Body of pancreas (tissue), 4 donors: ENCODE results near the gene IGSF6. TPM values are rescaled to one million over a fixed set of nuclear protein-coding genes. Genes with fewer than 3 reads are reported as not detected.
A peak's percentile ranks its signal among the peaks of the same experiment; 100 is the strongest.
"Not testable (repeated sequence)": the region's sequence is repeated elsewhere in the genome, so short reads cannot be mapped to it uniquely, and the experiment has no call there.

Experiments used
- ATAC-seq: fragments of 150-250 bp; one replicate; pipeline ENCODE4 v1.9.1; 2016
- DNase-seq, 4 donors: peaks; one replicate each; pipeline ENCODE4 v3.0.0-alpha.2; 2019
- H3K27ac ChIP-seq, 4 donors: fragments of 200-600 bp; sonication (generic); 1 replicate in 3 of 4; 2 replicates in 1 of 4; pipeline versions ENCODE4 v1.5.1 to v1.6.1; 2016 to 2019; ENCODE audit warnings: mild to moderate bottlenecking in 1 of 4, mixed read lengths in 1 of 4, moderate library complexity in 1 of 4
- H3K27me3 ChIP-seq, 2 donors: fragments of 200-600 bp; sonication (generic); one replicate each; pipeline ENCODE4 v1.6.0; 2016; ENCODE audit warnings: mild to moderate bottlenecking in 1 of 2
- H3K36me3 ChIP-seq, 2 donors: fragments of 200-600 bp; sonication (generic); replicated peaks in 1 of 2; 2 replicates each; pipeline ENCODE4 v1.5.1; 2016; ENCODE audit warnings: low read depth in 2 of 2; ENCODE audit not compliant: insufficient read depth in 1 of 2
- H3K4me1 ChIP-seq: fragments of 200-600 bp; sonication (generic); one replicate; pipeline ENCODE4 v1.6.0; 2016
- H3K4me3 ChIP-seq, 2 donors: fragments of 200-600 bp; sonication (generic); 1 replicate in 1 of 2; 2 replicates in 1 of 2; pipeline ENCODE4 v1.5.1; 2016 to 2019
- H3K9me3 ChIP-seq, 3 donors: fragments of 200-600 bp; sonication (generic); 1 replicate in 2 of 3; 2 replicates in 1 of 3; pipeline ENCODE4 v1.5.1; 2016
- CTCF ChIP-seq, 7 experiments: fragments of 450-650 bp in 4 of 7; fragments of 200-600 bp in 3 of 7; sonication (generic) in 3 of 7; IDR thresholded peaks; one replicate each; pipeline ENCODE4 v1.5.1; 2016 to 2019; ENCODE audit warnings: antibody characterized with exemption in 7 of 7
- POLR2A ChIP-seq, 3 donors: fragments of 450-650 bp; IDR thresholded peaks; one replicate each; pipeline ENCODE4 v1.6.1; 2016; ENCODE audit warnings: antibody characterized with exemption in 3 of 3, mild to moderate bottlenecking in 2 of 3
- WGBS, 2 donors: methylation state at CpG; one replicate each; pipeline ENCODE4 v1.1.5; 2017; 5-methylcytosine and 5-hydroxymethylcytosine counted together
- intact Hi-C: fragments of 100-400 bp; cut with DNase I; formaldehyde crosslinking; loops from one replicate; pipeline ENCODE4 v1.15.1; 2023
- total RNA-seq, 2 donors: library from RNA; depleted of rRNA; stranded (reverse); fragments of >200 nt; gene quantifications; one replicate each; pipeline ENCODE4 v1.1.0, GENCODE V29; 2016

IGSF6 gene
- total RNA-seq, 2 donors from 2014 or later: 1.3 TPM; not detected in 1

- no peak for DNase-seq
- intact Hi-C loops: no loop called here
- 51 to 57% methylated on average over 4 of the region's 4 CpGs for WGBS, 2 donors
- no peaks in the 10 kb centered on the region for H3K36me3 ChIP-seq
- no peaks in the 10 kb centered on the region for H3K27me3 ChIP-seq
- TF ChIP-seq POLR2A (IDR thresholded peaks at IDR 0.05): no peak
- no peak for TF ChIP-seq CTCF (IDR thresholded peaks at IDR 0.05)
- no peaks in the 10 kb centered on the region for H3K4me1 ChIP-seq
- H3K4me3 ChIP-seq: no peak overlapping the region
- no peak overlapping the region for H3K27ac ChIP-seq
- H3K9me3 ChIP-seq: no peaks in the 10 kb centered on the region
- no peak for ATAC-seq
These were observed 36.7 kb upstream of the IGSF6 start for GRCh38 chr16:21689107-21689506.

GRCh38 chr16:21685034-21685455, 32.6 kb upstream of the IGSF6 start:
- TF ChIP-seq CTCF (IDR thresholded peaks at IDR 0.05): no peak
- TF ChIP-seq POLR2A (IDR thresholded peaks at IDR 0.05): no peak
- WGBS, 2 donors: 42 to 65% methylated on average over 8 to 14 of the region's 14 CpGs
- no peak for DNase-seq
- H3K36me3 ChIP-seq: no peaks in the 10 kb centered on the region
- intact Hi-C loops: no loop called here
- no peaks in the 10 kb centered on the region for H3K27me3 ChIP-seq
- H3K4me3 ChIP-seq: no peak overlapping the region
- H3K27ac ChIP-seq: no peak overlapping the region
- no peaks in the 10 kb centered on the region for H3K9me3 ChIP-seq
- ATAC-seq: no peak
- no peaks in the 10 kb centered on the region for H3K4me1 ChIP-seq

- no peak for ATAC-seq
- peak in 3 of 4 donors; percentile 11 to 20 (median 18) for DNase-seq
- intact Hi-C loops: no loop called here
These were observed 31.8 kb upstream of the IGSF6 start for GRCh38 chr16:21684199-21684598.

GRCh38 chr16:21683184-21683583, 30.8 kb upstream of the IGSF6 start:
- intact Hi-C loops: no loop called here
- 62 to 78% methylated on average over 3 of the region's 3 CpGs for WGBS, 2 donors

More at GRCh38 chr16:21684199-21684598, 31.8 kb upstream of the IGSF6 start:
- Histone ChIP-seq H3K4me1 (no peaks in the 10 kb centered on the region), H3K36me3 (no peaks in the 10 kb centered on the region), H3K27me3 (no peaks in the 10 kb centered on the region), H3K9me3 (no peaks in the 10 kb centered on the region), H3K27ac (no peak overlapping the region), H3K4me3 (no peak overlapping the region)
- TF ChIP-seq POLR2A (IDR thresholded peaks at IDR 0.05) (no peak), CTCF (IDR thresholded peaks at IDR 0.05) (peak in 1 of 7 experiments; percentile 15)
- WGBS, 2 donors: 23 to 39% methylated on average over 4 to 6 of the region's 6 CpGs

GRCh38 chr16:21680714-21681113, 28.3 kb upstream of the IGSF6 start:
- ATAC-seq, intact Hi-C loops, H3K4me3 ChIP-seq, DNase-seq, H3K4me1 ChIP-seq, H3K9me3 ChIP-seq, H3K27ac ChIP-seq, H3K27me3 ChIP-seq, H3K36me3 ChIP-seq: not testable (repeated sequence)
- WGBS, 2 donors: 78 to 82% methylated on average over 5 of the region's 5 CpGs

More at GRCh38 chr16:21683184-21683583, 30.8 kb upstream of the IGSF6 start:
- ATAC-seq (no peak), DNase-seq (no peak)
- H3K36me3 ChIP-seq: no peaks in the 10 kb centered on the region
- H3K4me3 ChIP-seq: no peak overlapping the region
- H3K4me1 ChIP-seq: no peaks in the 10 kb centered on the region
- H3K9me3 ChIP-seq: no peaks in the 10 kb centered on the region
- no peak overlapping the region for H3K27ac ChIP-seq
- TF ChIP-seq POLR2A (IDR thresholded peaks at IDR 0.05): no peak
- TF ChIP-seq CTCF (IDR thresholded peaks at IDR 0.05): no peak
- H3K27me3 ChIP-seq: no peaks in the 10 kb centered on the region

- H3K27ac ChIP-seq, H3K27me3 ChIP-seq, H3K4me3 ChIP-seq, intact Hi-C loops, ATAC-seq, DNase-seq, H3K4me1 ChIP-seq, H3K9me3 ChIP-seq, H3K36me3 ChIP-seq: not testable (repeated sequence)
- 74 to 75% methylated on average over 4 of the region's 4 CpGs for WGBS, 2 donors
These were observed 22.0 kb upstream of the IGSF6 start for GRCh38 chr16:21674456-21674855.
